Measurements from ENCODE around the gene ARL6IP1.

ARL6IP1 gene

GRCh38 chr16:18801145-18801972 lies at the start of gene ARL6IP1:
Gene ARL6IP1 (minus strand): TSS chr16:18801549. CDS start chr16:18801466, 83 bp downstream.
- peak; percentile 99 for DNase-seq

- no peak for DNase-seq
Observed at GRCh38 chr16:18846416-18846815, 45.1 kb upstream of the ARL6IP1 start.

GRCh38 chr16:18842565-18842964 lies 41.2 kb upstream of the ARL6IP1 start:
- no peak for DNase-seq

GRCh38 chr16:18841833-18842525 lies 40.6 kb upstream of the ARL6IP1 start:
- DNase-seq: no peak

GRCh38 chr16:18839555-18839954 lies 38.2 kb upstream of the ARL6IP1 start:
- no peak for DNase-seq

- DNase-seq: no peak
Observed at GRCh38 chr16:18836702-18837101, 35.4 kb upstream of the ARL6IP1 start.

GRCh38 chr16:18834864-18835263 lies 33.5 kb upstream of the ARL6IP1 start:
- DNase-seq: no peak

- no peak for DNase-seq
Observed at GRCh38 chr16:18833707-18834505, 32.6 kb upstream of the ARL6IP1 start.

GRCh38 chr16:18832613-18833012 lies 31.3 kb upstream of the ARL6IP1 start:
- DNase-seq: no peak

- no peak for DNase-seq
Observed at GRCh38 chr16:18832006-18832405, 30.7 kb upstream of the ARL6IP1 start.

GRCh38 chr16:18829251-18829650 lies 27.9 kb upstream of the ARL6IP1 start:
- DNase-seq: no peak

GRCh38 chr16:18827890-18828289 lies 26.5 kb upstream of the ARL6IP1 start:
- DNase-seq: no peak

GRCh38 chr16:18816286-18816685 lies 14.9 kb upstream of the ARL6IP1 start:
- DNase-seq: no peak

- no peak for DNase-seq
Observed at GRCh38 chr16:18811925-18812324, 10.6 kb upstream of the ARL6IP1 start.

GRCh38 chr16:18809165-18809564 lies 7.8 kb upstream of the ARL6IP1 start:
- DNase-seq: no peak

GRCh38 chr16:18805257-18805773 lies 4.0 kb upstream of the ARL6IP1 start:
- DNase-seq: no peak

GRCh38 chr16:18804540-18804939 lies 3.2 kb upstream of the ARL6IP1 start:
- DNase-seq: no peak

- no peak for DNase-seq
Observed at GRCh38 chr16:18803569-18804462, 2.5 kb upstream of the ARL6IP1 start.

GRCh38 chr16:18802767-18803343 lies 1.5 kb upstream of the ARL6IP1 start:
- DNase-seq: no peak

- peak; percentile 45 for DNase-seq
Observed at GRCh38 chr16:18800775-18801144, 589 bp downstream of the ARL6IP1 start.

GRCh38 chr16:18800293-18800692 lies 1.1 kb downstream of the ARL6IP1 start:
- DNase-seq: no peak

- DNase-seq: no peak
Observed at GRCh38 chr16:18799500-18799899, 1.8 kb downstream of the ARL6IP1 start.

Data from femur (tissue), 1 donor.